H1 (cell line): ENCODE results near the gene TBC1D22A. TPM values are rescaled to one million over a fixed set of nuclear protein-coding genes. Genes with fewer than 3 reads are reported as not detected.

Experiments
- CTCF ChIA-PET: fragments of 300-600 bp; sonication (Branson Sonifier 250); formaldehyde crosslinking; loops from one replicate; lab custom pipeline; 2021; ENCODE audit not compliant: partially characterized antibody; lab: Charles Lee
- POLR2A ChIA-PET: fragments of 300-600 bp; sonication (Branson Sonifier 250); formaldehyde crosslinking; loops from one replicate; lab custom pipeline; 2021; ENCODE audit warnings: inconsistent platforms; ENCODE audit not compliant: partially characterized antibody; lab: Charles Lee
- DNase-seq, 2 experiments: peaks; one replicate each; pipeline versions ENCODE4 v3.0.0 to v3.0.0-alpha.2; 2010 to 2022; ENCODE audit warnings: low spot score in 2 of 2, low read depth in 1 of 2, mixed read lengths in 1 of 2
- FAIRE-seq: peaks from 2 replicates; lab custom pipeline; 2011; peaks lifted over from hg19 to GRCh38; lab: Jason Lieb, UNC
- H2AFZ ChIP-seq: 2 replicates; pipeline ENCODE4 v1.8.1; 2012; ENCODE audit warnings: low read length, inconsistent platforms
- H2AK5ac ChIP-seq: 2 replicates; pipeline ENCODE4 v1.6.1; 2013; ENCODE audit warnings: low read depth, low read length
- H2BK120ac ChIP-seq: replicated peaks from 2 replicates; pipeline ENCODE3; 2013; ENCODE audit warnings: low read depth, low read length, inconsistent platforms
- H2BK12ac ChIP-seq: 2 replicates; pipeline ENCODE4 v1.6.1; 2013; ENCODE audit warnings: low read depth, low read length
- H2BK15ac ChIP-seq: 2 replicates; pipeline ENCODE4 v1.6.1; 2013; ENCODE audit warnings: low read length
- H2BK20ac ChIP-seq: 2 replicates; pipeline ENCODE4 v1.6.1; 2013; ENCODE audit warnings: low read length
- H2BK5ac ChIP-seq: 2 replicates; pipeline ENCODE4 v1.6.1; 2013; ENCODE audit warnings: low read depth, low read length
- H3K14ac ChIP-seq: 2 replicates; pipeline ENCODE4 v1.6.1; 2013; ENCODE audit warnings: inconsistent platforms; ENCODE audit not compliant: insufficient read length
- H3K18ac ChIP-seq: 2 replicates; pipeline ENCODE4 v1.6.1; 2013; ENCODE audit warnings: low read length; ENCODE audit errors: extremely low read depth
- H3K23ac ChIP-seq: 2 replicates; pipeline ENCODE4 v1.6.1; 2013; ENCODE audit warnings: inconsistent platforms; ENCODE audit not compliant: insufficient read length
- H3K23me2 ChIP-seq: 2 replicates; pipeline ENCODE4 v1.6.1; 2013; ENCODE audit warnings: low read depth, low read length
- H3K27ac ChIP-seq: 2 replicates; pipeline ENCODE4 v1.6.1; 2011; ENCODE audit warnings: low read depth, low read length, inconsistent platforms
- H3K27me3 ChIP-seq, 4 experiments: replicated peaks in 1 of 4; 1 replicate in 1 of 4; 2 replicates in 3 of 4; pipeline versions ENCODE4 v1.6.1 to v1.8.1; 2011 to 2013; ENCODE audit warnings: low read length in 3 of 4, mild to moderate bottlenecking in 3 of 4, inconsistent platforms in 2 of 4, mixed read lengths in 2 of 4, moderate library complexity in 1 of 4; ENCODE audit not compliant: control insufficient read depth in 3 of 4, insufficient read depth in 3 of 4; ENCODE audit errors: extremely low read depth in 1 of 4
- H3K36me3 ChIP-seq, 4 experiments: 2 replicates each; pipeline versions ENCODE4 v1.6.1 to v1.8.1; 2011 to 2013; ENCODE audit warnings: mild to moderate bottlenecking in 4 of 4, low read length in 3 of 4, moderate library complexity in 2 of 4, control low read depth in 1 of 4, inconsistent platforms in 1 of 4; ENCODE audit not compliant: insufficient read depth in 4 of 4, control insufficient read depth in 2 of 4
- H3K4ac ChIP-seq: replicated peaks from 2 replicates; pipeline ENCODE3; 2013; ENCODE audit warnings: low read length, low read depth, mixed read lengths, inconsistent platforms; ENCODE audit not compliant: insufficient read length
- H3K4me1 ChIP-seq, 4 experiments: replicated peaks in 1 of 4; 1 replicate in 1 of 4; 2 replicates in 3 of 4; pipeline versions ENCODE4 v1.6.1 to v1.8.1; 2011 to 2013; ENCODE audit warnings: low read length in 3 of 4, inconsistent platforms in 2 of 4, mixed read lengths in 1 of 4; ENCODE audit not compliant: insufficient read depth in 4 of 4, control insufficient read depth in 3 of 4
- H3K4me2 ChIP-seq, 2 experiments: 2 replicates each; pipeline versions ENCODE4 v1.6.1 to v1.8.1; 2011 to 2013; ENCODE audit warnings: low read depth in 2 of 2, low read length in 2 of 2, control low read depth in 1 of 2, inconsistent platforms in 1 of 2, mild to moderate bottlenecking in 1 of 2; ENCODE audit not compliant: insufficient read depth in 1 of 2
- H3K4me3 ChIP-seq, 4 experiments: fragments of 200-600, 300-600 bp in 1 of 4; sonication (generic), shearing (Covaris generic), sonication (Bioruptor Twin) in 1 of 4; 2 replicates each; pipeline versions ENCODE4 v1.5.1 to v1.8.1; 2011 to 2016; ENCODE audit warnings: low read length in 4 of 4, low read depth in 3 of 4, control low read depth in 2 of 4, inconsistent platforms in 2 of 4, mild to moderate bottlenecking in 2 of 4, mixed read lengths in 1 of 4, moderate library complexity in 1 of 4; ENCODE audit not compliant: insufficient read depth in 2 of 4; ENCODE audit errors: extremely low read depth in 1 of 4
- H3K56ac ChIP-seq: replicated peaks from 2 replicates; pipeline ENCODE3; 2013; ENCODE audit warnings: low read depth, mild to moderate bottlenecking, mixed read lengths, low read length, inconsistent platforms; ENCODE audit not compliant: insufficient read length
- H3K79me1 ChIP-seq: 2 replicates; pipeline ENCODE4 v1.6.1; 2013; ENCODE audit warnings: low read depth, low read length, control low read depth
- H3K79me2 ChIP-seq, 2 experiments: 2 replicates each; pipeline versions ENCODE4 v1.6.1 to v1.8.1; 2012 to 2013; ENCODE audit warnings: low read length in 2 of 2, mild to moderate bottlenecking in 2 of 2, inconsistent platforms in 1 of 2; ENCODE audit not compliant: insufficient read depth in 2 of 2, control insufficient read depth in 1 of 2
- H3K9ac ChIP-seq, 4 experiments: replicated peaks in 1 of 4; 1 replicate in 1 of 4; 2 replicates in 3 of 4; pipeline versions ENCODE4 v1.6.1 to v1.8.1; 2011 to 2013; ENCODE audit warnings: low read depth in 3 of 4, low read length in 3 of 4, control low read depth in 2 of 4, mild to moderate bottlenecking in 2 of 4, moderate library complexity in 2 of 4, inconsistent platforms in 1 of 4; ENCODE audit errors: extremely low read depth in 1 of 4
- H3K9me3 ChIP-seq, 2 experiments: 2 replicates each; pipeline versions ENCODE4 v1.6.1 to v1.8.1; 2012 to 2013; ENCODE audit warnings: mild to moderate bottlenecking in 2 of 2, moderate library complexity in 2 of 2, control low read depth in 1 of 2, inconsistent platforms in 1 of 2, low read depth in 1 of 2, low read length in 1 of 2, mixed read lengths in 1 of 2; ENCODE audit not compliant: insufficient read depth in 2 of 2
- H4K20me1 ChIP-seq, 2 experiments: replicated peaks in 1 of 2; 2 replicates each; pipeline versions ENCODE3 to v1.8.1; 2011 to 2013; ENCODE audit warnings: inconsistent platforms in 2 of 2, low read length in 2 of 2, mild to moderate bottlenecking in 1 of 2; ENCODE audit not compliant: insufficient read depth in 2 of 2, control insufficient read depth in 1 of 2
- H4K5ac ChIP-seq: 2 replicates; pipeline ENCODE4 v1.6.1; 2013; ENCODE audit warnings: low read length, low read depth, mixed read lengths, inconsistent platforms; ENCODE audit not compliant: insufficient read length
- H4K8ac ChIP-seq: 2 replicates; pipeline ENCODE4 v1.8.0; 2013; ENCODE audit warnings: mild to moderate bottlenecking, moderate library complexity, low read length, inconsistent platforms; ENCODE audit not compliant: insufficient read depth; ENCODE audit errors: extremely low read depth
- H4K91ac ChIP-seq: replicated peaks from 2 replicates; pipeline ENCODE3; 2013; ENCODE audit warnings: low read length, mixed read lengths, inconsistent platforms; ENCODE audit not compliant: insufficient read length
- BCL11A ChIP-seq, 2 experiments: IDR thresholded peaks; one replicate each; pipeline ENCODE4 v1.6.1; 2011; ENCODE audit warnings: low read depth in 2 of 2, low read length in 2 of 2, mild to moderate bottlenecking in 2 of 2
- CBX5 ChIP-seq: fragments of 300-800, 300-1000 bp; sonication (generic); IDR thresholded peaks from 2 replicates; pipeline ENCODE4 v1.7.1; 2016; ENCODE audit warnings: antibody characterized with exemption, low read length, low read depth
- CREB1 ChIP-seq: IDR thresholded peaks from 2 replicates; pipeline ENCODE4 v1.6.1; 2012; ENCODE audit warnings: inconsistent platforms
- EP300 ChIP-seq, 2 experiments: IDR thresholded peaks; 1 replicate in 1 of 2; 2 replicates in 1 of 2; pipeline ENCODE4 v1.6.1; 2011 to 2012; ENCODE audit warnings: low read depth in 2 of 2, low read length in 2 of 2, mild to moderate bottlenecking in 2 of 2, borderline replicate concordance in 1 of 2, inconsistent platforms in 1 of 2, moderate library complexity in 1 of 2
- GTF2F1 ChIP-seq: IDR thresholded peaks from 2 replicates; pipeline ENCODE4 v1.6.1; 2012; ENCODE audit warnings: low read depth, low read length, improper control_type of control experiment, borderline replicate concordance
- SP2 ChIP-seq: IDR thresholded peaks from 2 replicates; pipeline ENCODE4 v1.6.1; 2012; ENCODE audit warnings: mild to moderate bottlenecking, low read length, inconsistent platforms
- TAF7 ChIP-seq: optimal IDR thresholded peaks from 2 replicates; pipeline ENCODE3; 2011; ENCODE audit warnings: low read depth, mild to moderate bottlenecking, inconsistent platforms, low read length, moderate library complexity, borderline replicate concordance
- WGBS, 2 experiments: shearing (Covaris generic) in 1 of 2; methylation state at CpG; one replicate each; pipeline versions ENCODE4 v1.1.6 to v1.1.7; 2013 to 2015; ENCODE audit warnings: low lambda C conversion rate in 2 of 2, mixed read lengths in 2 of 2, inconsistent platforms in 1 of 2, low coverage in 1 of 2, missing lambda C conversion rate in 1 of 2; ENCODE audit not compliant: insufficient replicate concordance in 2 of 2, insufficient coverage in 1 of 2, insufficient read length in 1 of 2; ENCODE audit errors: extremely low coverage in 1 of 2, missing lambda C conversion rate in 1 of 2; 5-methylcytosine and 5-hydroxymethylcytosine counted together
- polyA plus RNA-seq, 7 experiments: library from polyadenylated mRNA; depleted of rRNA in 3 of 7; stranded (reverse) in 5 of 7; unstranded in 2 of 7; fragments of >200 nt in 5 of 7; fragments of 200-250 nt in 2 of 7; gene quantifications; 1 replicate in 5 of 7; 2 replicates in 1 of 7; 4 replicates in 1 of 7; pipeline versions ENCODE4 v1.2.1 to v1.2.3, GENCODE V29; 2011 to 2013; ENCODE audit warnings: missing spikeins in 2 of 7, mixed read lengths in 2 of 7
- total RNA-seq: library from RNA; stranded (reverse); fragmentation: NEBNext Ultra II Directional; extraction: Animal tissue kit (Norgen Biotek cat#: 25700); gene quantifications from 2 replicates; pipeline ENCODE4 v1.2.1, GENCODE V29; 2021
- TF ChIP-seq, protein P1 (sequence below): IDR thresholded peaks from 2 replicates; pipeline ENCODE4 v1.6.1; 2011; ENCODE audit warnings: low read length, improper control_type of control experiment

Gene TBC1D22A
- total and polyA plus RNA-seq, 2 of the 8 experiments (the other 6 are each of a cell fraction or from before 2014, with no cell fraction given), result 11.9 to 18.4 TPM

DNA sequence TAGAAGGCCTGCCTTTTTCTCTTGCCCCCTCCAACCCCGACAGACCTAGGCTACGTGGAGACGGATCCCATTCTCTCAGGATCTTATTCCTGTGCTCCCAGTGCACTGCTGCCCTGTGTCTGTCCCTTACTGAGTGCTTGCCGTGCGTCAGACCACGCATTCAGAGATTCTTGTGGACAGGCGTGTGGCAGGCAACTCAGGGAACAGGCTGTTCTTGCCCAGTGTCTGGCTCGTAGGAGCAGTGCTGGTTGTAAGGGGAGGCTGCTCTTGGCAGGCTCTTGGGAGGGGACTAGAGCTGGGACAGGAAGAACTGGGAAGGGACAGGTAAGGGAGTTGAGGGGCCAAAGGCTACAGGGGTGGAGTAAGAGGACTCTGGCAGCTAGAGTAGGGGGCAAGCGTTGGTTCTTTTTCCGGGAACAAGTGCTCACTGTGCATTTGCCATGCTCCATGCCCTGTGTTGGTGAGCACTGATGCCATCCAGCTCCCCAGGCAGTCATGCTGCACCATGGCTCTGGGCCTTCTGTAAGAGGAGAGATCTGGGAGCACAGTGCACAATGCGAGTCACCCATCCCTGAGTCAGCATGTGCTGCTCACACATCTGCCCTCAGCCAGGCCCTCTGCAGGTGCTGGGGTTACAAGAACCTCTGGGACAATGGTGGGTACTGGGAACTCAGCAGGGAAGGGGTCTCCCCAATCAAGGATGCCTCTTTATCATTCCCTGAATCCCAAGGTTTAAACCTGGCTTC lies 119.1 kb downstream of the TBC1D22A start:
- POLR2A ChIA-PET, result no interaction called here
- H2BK120ac ChIP-seq, result no peak overlapping the region
- no peaks in the 10 kb centered on the region; the same call in 1 of the 2 replicates for H3K23me2 ChIP-seq
- no peak overlapping the region for H3K23ac ChIP-seq
- no peak overlapping the region for H2BK12ac ChIP-seq
- DNase-seq (no peak), FAIRE-seq (no peak)
- no peak overlapping the region for H3K27ac ChIP-seq
- H4K91ac ChIP-seq, result no peak overlapping the region
- H3K4me1 ChIP-seq, result peaks cover 0 to 6% (median under 1%) of the 10 kb centered on the region in 4 experiments; a peak in 2 of 7 replicates
- no peak overlapping the region for H3K9ac ChIP-seq
- CTCF ChIA-PET, result interaction anchor here (2.6 kb wide), 1 partner anchor 54 kb away, joined by 7 read pairs; no protein-coding TSS in a partner anchor
- H3K79me2 ChIP-seq, result no peaks in the 10 kb centered on the region
- no peaks in the 10 kb centered on the region; a peak in 1 of 8 replicates for H3K36me3 ChIP-seq
- peak overlapping the region; percentile 38; the same call in 1 of the 2 replicates for H4K8ac ChIP-seq
- no peak overlapping the region for H2BK20ac ChIP-seq
- peaks cover 15% of the 10 kb centered on the region; the same call in 1 of the 2 replicates for H3K79me1 ChIP-seq
- peaks cover 3 to 9% of the 10 kb centered on the region in 2 experiments for H4K20me1 ChIP-seq
- no peak for TF ChIP-seq EP300 (IDR thresholded peaks at IDR 0.05; ENCODE audit: borderline replicate concordance in 1 of 2, low read depth in 2 of 2, low read length in 2 of 2)
- TF ChIP-seq SP2, result no peak
- no peak for TF ChIP-seq TAF7
- no peak for TF ChIP-seq CBX5
- TF ChIP-seq CREB1, result no peak
- TF ChIP-seq GTF2F1, result no peak
- TF ChIP-seq, protein P1, sequence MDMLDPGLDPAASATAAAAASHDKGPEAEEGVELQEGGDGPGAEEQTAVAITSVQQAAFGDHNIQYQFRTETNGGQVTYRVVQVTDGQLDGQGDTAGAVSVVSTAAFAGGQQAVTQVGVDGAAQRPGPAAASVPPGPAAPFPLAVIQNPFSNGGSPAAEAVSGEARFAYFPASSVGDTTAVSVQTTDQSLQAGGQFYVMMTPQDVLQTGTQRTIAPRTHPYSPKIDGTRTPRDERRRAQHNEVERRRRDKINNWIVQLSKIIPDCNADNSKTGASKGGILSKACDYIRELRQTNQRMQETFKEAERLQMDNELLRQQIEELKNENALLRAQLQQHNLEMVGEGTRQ, result no peak
- TF ChIP-seq BCL11A (IDR thresholded peaks at IDR 0.05; ENCODE audit: low read depth in 2 of 2, low read length in 2 of 2), result no peak
- WGBS, 2 experiments, result 89% methylated on average over 11 of the region's 11 CpGs; no CpG with 5 or more reads in 1 of the 2 experiments
- no peak overlapping the region for H2BK15ac ChIP-seq
- H3K14ac ChIP-seq, result no peak overlapping the region
- no peak overlapping the region for H3K4ac ChIP-seq
- no peak overlapping the region for H2BK5ac ChIP-seq
- no peak overlapping the region for H3K56ac ChIP-seq
- no peaks in the 10 kb centered on the region for H3K9me3 ChIP-seq
- H3K4me2 ChIP-seq, result no peak overlapping the region
- no peak overlapping the region for H2AFZ ChIP-seq
- H3K27me3 ChIP-seq, result no peaks in the 10 kb centered on the region
- no peak overlapping the region for H4K5ac ChIP-seq
- no peak overlapping the region for H3K4me3 ChIP-seq
- no peak overlapping the region for H2AK5ac ChIP-seq
- no peak overlapping the region for H3K18ac ChIP-seq
